HG02981 (cell line): ENCODE measurements around the gene IRX5.

Source experiments
- ATAC-seq: cut with Tn5 transposase; IDR thresholded peaks from one replicate; pipeline ENCODE4 v1.9.1; 2021; ENCODE audit warnings: mild to moderate bottlenecking, moderate library complexity; ENCODE audit not compliant: unreplicated experiment

Gene IRX5

DNA sequence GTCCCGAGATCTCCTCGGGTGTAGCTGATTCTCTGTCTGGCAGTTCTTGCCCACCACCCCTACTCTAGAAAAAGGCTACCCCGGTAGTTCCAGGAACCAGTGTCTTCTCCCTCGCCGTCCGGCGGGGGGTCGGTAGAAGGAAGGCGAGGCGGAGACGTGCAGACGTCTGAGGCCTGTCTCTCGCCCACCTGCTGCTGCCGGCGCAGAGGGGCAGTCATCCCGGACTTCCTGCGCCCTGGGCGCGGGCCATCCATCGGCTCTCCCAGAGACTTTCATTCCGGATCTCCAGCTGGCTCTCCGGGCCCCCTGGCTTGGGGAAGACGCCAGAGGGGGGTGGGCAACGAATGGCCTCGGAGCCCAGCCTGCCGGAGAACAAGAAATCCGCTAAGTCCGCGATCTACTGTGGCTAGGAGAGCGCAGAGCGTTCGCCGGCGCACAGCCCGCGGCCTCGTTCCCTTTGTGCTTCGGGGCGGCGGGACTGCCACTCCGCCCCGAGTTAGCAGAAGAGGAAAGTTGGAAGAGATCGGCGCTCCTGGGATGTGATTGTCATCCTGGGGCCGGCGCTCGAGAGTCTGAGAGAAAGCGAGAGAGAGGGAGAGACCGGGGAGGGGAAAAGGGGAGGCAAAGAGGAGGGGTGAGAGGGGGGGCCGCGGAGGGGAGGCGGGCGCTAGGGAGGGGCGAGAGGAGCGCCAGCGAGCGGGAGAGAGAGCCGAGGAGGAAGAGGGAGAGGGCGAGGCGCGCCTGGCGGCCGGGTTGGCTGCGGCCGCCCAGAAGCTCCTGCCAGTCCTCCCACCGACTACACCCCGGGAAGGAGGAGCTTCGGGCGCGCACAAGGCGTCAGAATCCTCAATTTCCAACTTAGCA, at the start of gene IRX5:
Gene IRX5 (plus strand): TSS at position 861 of the 864 bp plus-strand sequence. CDS start 334 bp downstream, outside the sequence.
- ATAC-seq = no peak

DNA sequence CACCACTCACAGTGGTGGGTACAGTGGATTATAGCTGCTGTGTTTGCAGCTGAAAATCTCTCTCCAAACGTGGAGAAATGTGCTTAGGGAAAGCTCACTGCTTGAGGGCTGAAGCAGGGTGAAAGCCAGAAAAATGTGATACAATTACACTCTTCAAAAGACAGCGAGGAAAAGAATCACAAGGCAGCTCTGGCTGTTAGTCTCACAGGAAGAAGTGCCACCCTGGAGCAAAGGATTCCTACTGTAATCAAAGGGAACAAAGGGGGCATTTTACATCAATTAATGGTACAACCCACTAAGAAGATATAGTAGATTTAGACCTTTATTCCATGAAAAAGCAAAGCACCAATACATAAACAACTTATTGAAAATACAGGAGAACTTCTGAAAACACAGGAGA, 48.1 kb upstream of the IRX5 start:
- no peak for ATAC-seq

DNA sequence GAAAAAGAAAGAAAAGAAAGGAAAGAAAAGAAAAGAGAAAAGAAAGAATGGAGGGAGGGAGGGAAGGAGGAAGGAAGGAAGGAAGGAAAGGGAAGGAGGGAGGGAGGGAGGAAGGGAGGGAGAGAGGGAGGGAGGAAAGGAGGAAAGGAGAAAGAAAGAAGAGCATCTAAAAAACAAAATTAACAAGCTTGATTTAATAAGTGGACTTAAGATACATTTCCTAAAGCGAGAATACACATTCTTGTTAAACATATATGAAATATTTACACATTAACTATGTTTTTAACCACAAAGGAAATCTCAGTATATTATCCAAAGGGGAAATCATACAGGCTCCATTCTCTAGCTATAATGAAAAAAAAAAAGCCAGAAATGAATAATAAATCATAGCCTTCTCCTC, 47.3 kb upstream of the IRX5 start:
- no peak for ATAC-seq

DNA sequence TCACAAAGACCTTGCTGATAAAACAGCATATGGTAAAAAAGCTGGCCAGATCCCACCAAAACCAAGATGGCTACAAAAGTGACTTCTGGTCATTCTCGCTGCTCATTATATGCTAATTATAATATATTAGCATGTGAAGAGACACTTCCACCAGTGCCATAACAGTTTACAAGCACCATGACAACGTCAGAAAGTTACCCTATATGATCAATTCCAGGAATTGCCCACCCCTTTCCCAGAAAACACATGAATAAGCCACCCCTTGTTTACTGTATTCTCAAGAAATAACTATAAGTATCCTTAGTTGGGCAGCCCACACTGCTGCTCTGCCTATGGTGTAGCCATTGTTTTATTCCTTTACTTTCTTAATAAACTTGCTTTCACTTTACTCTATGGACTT, 44.6 kb upstream of the IRX5 start:
- no peak for ATAC-seq

DNA sequence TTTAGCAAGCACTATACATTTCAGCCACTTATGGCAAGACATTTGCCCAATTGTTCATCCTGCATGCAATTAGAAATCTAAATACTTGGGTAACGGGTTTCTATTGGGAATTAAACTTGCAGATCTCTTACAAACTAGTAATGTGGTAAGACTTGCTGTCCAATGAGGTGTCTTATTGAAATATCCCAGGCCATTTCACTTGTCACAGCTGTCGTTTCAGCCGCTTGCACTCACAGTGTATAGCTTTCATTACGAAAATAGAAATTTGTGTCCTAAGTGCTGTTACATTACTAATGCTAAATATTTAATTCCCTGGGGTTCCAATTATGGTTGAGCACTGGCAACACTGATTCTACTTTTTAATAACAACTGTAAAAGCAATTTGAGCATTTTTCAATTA, 40.3 kb upstream of the IRX5 start:
- no peak for ATAC-seq

DNA sequence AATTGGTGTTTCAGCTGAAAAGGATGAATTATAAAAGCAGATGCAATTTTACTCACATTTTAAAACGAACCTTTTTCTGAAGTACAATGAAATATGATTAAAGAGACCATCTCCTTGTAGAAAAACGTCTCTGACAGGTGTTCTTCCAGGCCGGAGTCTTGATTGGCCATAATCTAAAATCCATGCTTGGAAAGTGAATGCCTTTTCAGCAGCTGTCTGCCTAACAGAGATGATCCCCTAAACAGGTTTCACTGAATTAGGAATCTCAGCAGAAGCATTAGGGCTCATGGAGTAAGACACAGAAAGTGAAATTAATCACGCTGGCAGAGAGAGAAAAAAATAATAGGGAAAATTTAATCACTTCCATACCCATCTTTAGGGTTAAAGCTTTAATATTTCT, 39.3 kb upstream of the IRX5 start:
- no peak for ATAC-seq

DNA sequence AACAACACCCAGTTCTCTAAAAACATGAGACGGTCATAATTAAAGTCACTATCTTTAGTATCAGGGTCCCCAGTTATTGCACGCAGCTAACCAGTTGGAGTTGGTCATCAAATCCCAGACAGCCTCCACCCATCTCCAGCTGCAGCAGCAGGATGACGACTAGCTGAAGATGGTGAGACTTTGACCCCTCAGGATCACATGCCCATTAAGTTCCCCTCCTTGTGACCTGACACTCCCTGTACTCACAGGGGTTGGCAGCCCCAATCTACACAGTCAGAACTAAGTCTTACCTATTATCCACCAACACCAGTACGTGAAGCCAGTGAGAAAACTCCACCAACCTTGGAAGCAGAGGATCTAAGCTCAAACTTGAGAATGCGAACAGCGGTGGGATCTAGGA, 37.7 kb upstream of the IRX5 start:
- ATAC-seq = no peak

DNA sequence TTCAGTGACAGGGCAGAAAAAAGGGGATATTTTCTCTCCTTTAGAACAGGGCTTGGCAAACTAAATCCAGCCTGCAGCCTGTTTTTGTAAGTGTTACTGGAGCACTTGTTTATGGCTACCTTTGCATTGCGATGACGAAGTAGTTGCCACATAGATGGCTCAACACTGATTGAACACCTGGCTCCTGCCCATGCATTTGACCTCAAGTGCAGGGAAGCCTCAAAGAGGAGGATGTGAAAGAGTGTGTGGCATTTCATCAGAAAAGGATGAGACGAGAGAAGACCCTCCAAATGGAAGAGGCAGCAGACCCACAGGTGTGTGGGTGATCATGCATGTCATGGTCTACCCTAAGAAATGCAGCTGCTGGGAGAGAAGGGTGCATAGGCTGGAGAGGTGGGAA, 32.7 kb upstream of the IRX5 start:
- ATAC-seq = no peak

DNA sequence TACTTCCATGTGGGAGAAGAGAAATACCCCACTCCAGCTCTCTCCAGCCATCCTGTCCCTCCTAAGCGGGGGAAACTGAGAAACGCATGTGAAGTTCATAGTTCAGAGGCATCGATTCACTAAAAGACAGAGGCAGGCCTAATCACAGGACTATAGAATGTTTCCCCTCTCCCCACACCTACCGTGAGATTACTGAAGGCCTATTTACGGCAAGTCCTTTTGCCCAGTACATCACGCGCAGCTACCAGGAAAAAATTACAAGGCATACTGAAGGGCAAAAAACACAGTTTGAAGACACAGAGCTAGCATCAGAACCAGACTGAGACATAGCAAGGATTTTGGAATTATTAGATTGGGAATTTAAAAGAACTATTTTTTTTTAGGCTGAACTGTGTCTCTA, 29.1 kb upstream of the IRX5 start:
- no peak for ATAC-seq

DNA sequence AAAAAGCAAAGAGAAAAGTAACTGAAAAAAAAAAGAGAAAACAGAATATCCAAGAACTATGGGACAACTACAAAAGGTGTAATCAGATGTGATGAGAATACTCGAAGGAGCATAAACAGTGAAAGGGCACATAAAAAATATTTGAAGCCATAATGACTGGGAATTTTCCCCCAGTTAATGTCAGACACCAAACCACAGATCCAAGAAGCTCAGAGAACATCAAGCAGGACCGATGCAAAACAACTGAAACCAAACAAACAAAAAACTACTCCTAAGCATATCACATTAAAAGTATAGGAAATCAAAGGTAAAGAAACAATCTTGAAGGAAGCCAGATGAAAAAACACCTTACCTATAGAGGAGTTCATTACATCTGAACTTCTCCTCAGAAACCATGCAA, 27.6 kb upstream of the IRX5 start:
- no peak for ATAC-seq

DNA sequence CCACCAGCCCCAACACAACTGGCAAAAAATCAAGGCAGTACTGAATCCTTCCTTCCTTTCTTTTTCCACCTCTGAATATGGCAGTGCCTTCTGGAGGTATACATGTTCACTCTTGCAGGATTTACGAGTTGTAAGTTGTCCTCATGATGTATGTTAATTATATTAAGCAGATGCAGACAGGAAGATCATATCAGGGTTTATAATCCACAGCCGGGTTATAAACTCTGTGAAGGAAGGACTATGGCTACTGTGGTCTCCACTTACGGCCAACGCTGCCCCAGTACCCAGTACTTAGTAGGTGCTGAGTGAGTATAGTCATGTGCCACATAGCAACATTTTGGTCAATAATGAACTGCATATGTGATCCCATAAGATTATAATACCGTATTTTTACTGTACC, 19.6 kb upstream of the IRX5 start:
- ATAC-seq = no peak

DNA sequence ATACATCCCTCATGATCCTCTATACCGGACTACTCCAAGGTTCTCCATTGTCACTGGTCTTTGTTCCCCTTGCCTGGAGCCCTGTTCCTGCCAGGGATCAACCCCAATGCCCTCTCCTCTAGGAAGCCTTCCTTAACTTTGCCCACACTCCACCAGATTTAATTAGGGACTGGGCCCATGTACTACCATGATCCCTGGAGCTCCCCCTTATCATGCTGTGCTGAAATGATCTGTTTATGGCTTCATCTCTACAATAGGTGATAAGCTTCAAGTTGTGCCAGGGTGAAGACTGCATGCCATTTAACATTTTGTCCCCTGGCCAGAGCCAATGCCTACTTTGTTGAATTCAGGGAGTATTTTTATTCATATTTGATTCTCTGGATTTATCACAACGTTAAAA, 17.9 kb upstream of the IRX5 start:
- no peak for ATAC-seq

DNA sequence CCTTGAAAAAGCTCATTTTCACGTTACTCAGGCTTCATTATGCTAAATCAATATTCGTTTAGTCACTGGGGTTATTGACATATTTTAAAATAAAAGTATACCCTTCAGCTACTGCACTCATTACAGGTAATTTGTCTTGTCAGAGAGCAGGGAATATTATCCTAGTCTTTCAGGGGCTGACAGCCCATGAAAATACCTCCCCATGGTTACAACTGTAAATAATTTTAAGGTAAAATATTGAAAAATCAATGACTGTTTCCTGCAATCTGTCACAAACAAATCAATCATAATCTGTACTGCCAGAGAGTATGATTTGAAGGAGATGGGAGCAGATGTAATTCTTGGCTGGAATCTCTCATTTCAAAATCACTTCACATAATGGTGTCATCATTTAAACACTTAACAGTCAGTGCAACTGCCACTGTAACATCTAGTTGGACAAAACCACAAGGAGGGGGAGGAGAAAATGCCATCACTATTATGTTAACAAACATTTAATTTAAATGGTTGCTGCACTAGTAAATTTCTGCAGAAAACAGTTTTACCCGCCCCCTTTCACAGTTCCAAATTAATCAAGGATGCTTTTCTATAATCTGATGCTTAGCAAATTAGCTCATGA, 9.3 kb upstream of the IRX5 start:
- no peak for ATAC-seq

DNA sequence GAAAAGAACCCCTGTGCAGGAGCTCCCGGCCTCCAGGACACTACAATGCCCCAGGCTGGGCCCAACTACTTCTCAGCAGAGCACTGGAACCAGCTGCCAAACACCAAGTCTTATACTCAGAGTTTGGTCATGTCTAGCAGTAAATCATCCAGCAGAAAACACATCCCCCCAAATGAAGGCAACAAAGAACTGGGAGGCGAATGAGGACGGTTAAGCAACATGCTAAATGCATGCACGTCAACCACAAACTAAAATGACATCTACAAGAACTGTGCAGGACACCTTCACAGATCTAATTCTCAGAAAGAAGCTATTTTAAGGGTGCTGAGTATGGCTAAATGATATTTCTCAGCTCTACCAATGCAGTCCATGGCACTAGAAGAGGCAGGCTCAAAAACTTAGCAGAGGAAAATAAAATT, 7.6 kb upstream of the IRX5 start:
- ATAC-seq = no peak

DNA sequence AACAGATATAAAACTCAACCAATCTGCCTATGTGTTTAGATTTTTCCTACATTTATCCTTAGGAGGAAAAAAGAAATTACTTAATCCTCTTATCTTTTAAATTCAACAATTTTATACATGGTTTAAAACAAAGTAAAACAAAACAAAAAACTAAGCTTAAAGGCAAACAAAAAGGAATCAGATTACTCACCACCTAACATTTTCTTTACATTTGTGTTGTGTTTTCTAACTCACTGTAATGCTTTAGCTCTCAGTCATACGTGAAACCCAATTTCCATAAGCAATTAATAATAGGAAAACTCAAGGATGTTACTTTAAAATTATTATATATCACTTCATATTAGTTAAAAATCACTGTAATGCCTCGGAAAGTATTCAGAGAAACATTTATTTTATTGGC, 6.7 kb upstream of the IRX5 start:
- no peak for ATAC-seq

DNA sequence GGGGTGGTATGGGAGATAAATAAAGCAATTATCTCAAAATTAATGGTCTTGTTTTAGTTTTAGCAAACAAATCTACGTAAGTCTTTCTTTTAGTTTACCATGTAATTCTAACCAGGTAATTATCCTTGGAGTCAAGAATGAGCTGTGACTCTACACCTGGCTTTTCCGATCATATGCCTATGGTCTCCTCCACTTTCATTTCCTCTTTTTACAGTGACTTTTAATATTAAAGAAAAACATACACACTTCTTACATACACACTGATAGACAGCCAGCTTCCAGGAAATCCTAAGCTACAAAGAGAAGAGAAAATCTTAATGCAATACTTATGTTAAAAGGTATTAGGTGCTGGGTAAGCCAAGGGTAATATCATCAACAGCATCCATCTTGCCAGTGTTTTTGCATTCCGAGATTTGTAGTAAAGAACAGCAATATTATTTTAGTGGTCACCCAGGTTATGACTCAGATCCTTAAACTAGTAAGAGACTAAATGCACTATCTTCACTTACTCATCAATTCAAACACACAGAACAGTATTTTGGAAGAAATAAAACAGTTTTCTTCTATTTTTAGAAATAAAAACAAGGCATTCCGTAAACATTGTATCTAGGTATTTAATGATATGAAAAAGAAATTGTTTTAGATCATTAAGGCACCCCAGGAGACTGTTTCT, 4.4 kb upstream of the IRX5 start:
- ATAC-seq = no peak

DNA sequence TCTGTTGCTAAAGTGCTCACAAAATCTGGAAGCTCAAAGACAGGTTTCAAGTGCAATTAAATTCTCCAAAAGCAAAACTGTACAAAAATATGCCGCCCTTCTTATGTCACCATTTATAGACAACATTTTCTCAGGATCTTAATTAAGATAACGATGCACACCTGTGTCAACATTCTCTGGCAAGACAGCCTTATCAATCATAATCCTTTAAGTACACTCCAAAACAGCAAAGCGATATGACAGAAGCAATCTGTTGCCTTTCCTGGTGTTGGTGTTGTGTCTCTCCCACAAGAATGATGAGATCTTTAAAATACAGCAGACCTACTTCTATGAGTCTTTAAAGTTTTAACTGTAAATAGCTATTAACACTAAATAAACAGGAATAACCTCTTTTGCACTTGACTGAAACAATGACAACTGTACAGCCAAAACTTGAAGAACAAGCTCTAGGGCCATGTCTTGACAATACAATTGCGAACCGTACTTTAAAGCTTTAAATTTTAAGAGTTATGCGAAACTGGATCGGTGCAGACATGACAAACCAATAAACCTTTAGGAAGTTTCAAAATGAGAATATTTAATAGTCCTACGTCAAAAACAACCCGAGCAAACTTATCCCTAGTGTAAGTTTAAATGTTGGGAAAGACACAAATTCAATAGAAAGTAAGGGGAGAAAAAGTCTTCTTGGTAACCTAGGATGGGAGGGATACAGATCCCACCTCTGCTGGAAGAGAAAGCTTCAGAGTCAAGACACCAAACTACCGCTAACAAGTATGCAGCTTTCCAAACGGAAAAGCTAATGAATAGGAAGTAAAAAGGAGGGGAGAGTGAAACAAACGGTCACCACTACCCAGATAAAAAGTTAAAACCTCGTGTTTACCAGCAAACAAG, 3.3 kb upstream of the IRX5 start:
- no peak for ATAC-seq

DNA sequence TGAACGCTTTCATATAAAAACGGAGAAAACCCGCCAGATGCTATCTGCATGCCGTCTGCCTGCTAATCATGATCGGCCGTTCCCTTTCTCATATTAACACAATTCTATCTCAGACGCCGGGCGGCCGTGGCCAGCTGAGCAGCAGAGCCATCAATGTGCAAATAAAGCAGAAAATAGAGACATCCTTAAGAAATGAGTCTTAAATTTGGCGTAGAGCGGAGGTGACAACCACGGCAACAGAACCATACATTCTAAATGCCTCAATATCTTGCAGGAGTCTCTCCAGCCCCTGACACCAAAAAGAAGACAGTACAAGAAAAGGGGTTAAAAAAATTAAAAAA, 2.7 kb upstream of the IRX5 start:
- ATAC-seq = no peak

DNA sequence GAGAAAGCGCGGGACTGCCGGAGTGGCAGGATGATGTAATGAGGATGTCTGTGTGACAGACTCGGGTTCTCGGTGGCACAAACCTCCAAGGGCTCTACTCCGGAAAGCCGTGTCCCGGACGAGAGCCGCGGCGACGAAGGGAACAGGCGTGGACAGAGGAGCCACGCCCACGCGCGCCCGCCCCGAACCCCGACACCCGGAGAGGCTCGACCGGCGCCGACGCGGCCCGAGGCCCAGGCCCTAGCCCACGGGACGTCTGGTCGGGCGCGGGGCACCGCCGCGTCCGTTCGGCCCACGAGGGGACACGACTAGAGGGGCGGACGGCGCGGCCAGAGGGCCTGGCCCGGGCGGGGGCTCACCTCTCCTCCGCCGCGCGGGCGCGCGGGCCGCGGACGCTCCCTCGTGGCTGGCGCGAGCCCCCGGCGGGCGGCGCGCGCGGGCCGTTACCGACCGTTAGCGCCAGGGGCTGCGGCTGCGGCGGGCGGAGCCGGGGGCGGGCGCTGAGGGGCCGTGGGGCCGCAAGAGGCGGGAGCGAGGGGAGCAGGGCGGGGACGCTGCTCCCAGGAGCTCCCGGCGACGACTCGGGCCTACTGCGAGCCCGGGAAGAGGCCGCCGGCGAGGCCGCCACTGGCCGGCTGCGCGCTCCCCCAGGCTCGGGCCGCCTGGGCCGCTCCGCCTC, 2.1 kb upstream of the IRX5 start:
- ATAC-seq = peak; percentile 35
